K562 (cell line): ENCODE data around the gene RTF2. TPM values are rescaled to one million over a fixed set of nuclear protein-coding genes. Genes with fewer than 3 reads are reported as not detected.

Source experiments
- ARID2 ChIP-seq: fragments of 450-650 bp; IDR thresholded peaks from 2 replicates; pipeline ENCODE4 v1.6.1; 2017; ENCODE audit warnings: antibody characterized with exemption, mild to moderate bottlenecking
- CBFA2T2 ChIP-seq: fragments of 450-650 bp; conservative IDR thresholded peaks from 2 replicates; pipeline ENCODE4 v1.6.1; 2017; ENCODE audit warnings: mild to moderate bottlenecking
- CBFB ChIP-seq: sonication (generic); formaldehyde crosslinking; IDR thresholded peaks from 2 replicates; pipeline ENCODE4 v1.4.0; 2020; ENCODE audit warnings: mild to moderate bottlenecking, missing genetic modification reagents
- CHCHD3 ChIP-seq: fragments of 250-450 bp; sonication (Bioruptor Pico); IDR thresholded peaks from 2 replicates; pipeline ENCODE4 v2.1.2; 2022; ENCODE audit warnings: mild to moderate bottlenecking
- DACH1 ChIP-seq: fragments of 450-650 bp; IDR thresholded peaks from 2 replicates; pipeline ENCODE4 v1.6.1; 2018; ENCODE audit not compliant: partially characterized antibody
- E2F4 ChIP-seq: sonication (generic); formaldehyde crosslinking; IDR thresholded peaks from 2 replicates; pipeline ENCODE4 v1.8.0; 2022; ENCODE audit warnings: mild to moderate bottlenecking, low read depth, missing genetic modification reagents
- ESRRA ChIP-seq: fragments of 450-650 bp; IDR thresholded peaks from 2 replicates; pipeline ENCODE4 v1.6.1; 2014; ENCODE audit warnings: low read depth, mild to moderate bottlenecking, moderate library complexity, borderline replicate concordance
- HMGN3 ChIP-seq: IDR thresholded peaks from 2 replicates; pipeline ENCODE4 v1.6.1; 2011; ENCODE audit warnings: borderline replicate concordance, low read depth, mild to moderate bottlenecking, mixed read lengths, low read length; ENCODE audit not compliant: insufficient read length; ENCODE audit errors: extremely low read depth
- KLF16 ChIP-seq: IDR thresholded peaks from 2 replicates; pipeline ENCODE4 v1.6.1; 2016; ENCODE audit warnings: antibody characterized with exemption
- MCM2 ChIP-seq: fragments of 450-650 bp; IDR thresholded peaks from 2 replicates; pipeline ENCODE4 v1.6.1; 2017; ENCODE audit warnings: low read depth, mild to moderate bottlenecking
- MTA1 ChIP-seq: fragments of 450-650 bp; IDR thresholded peaks from 2 replicates; pipeline ENCODE4 v1.6.1; 2017; ENCODE audit warnings: borderline replicate concordance
- NR2C2 ChIP-seq, 2 experiments: fragments of 200-800 bp in 1 of 2; sonication (Bioruptor generic) in 1 of 2; sonication (generic) in 1 of 2; formaldehyde crosslinking in 1 of 2; IDR thresholded peaks; 2 replicates each; pipeline versions ENCODE4 v1.6.1 to v1.8.0; 2016 to 2022; ENCODE audit warnings: mild to moderate bottlenecking in 1 of 2, missing compliant biosample characterization in 1 of 2, missing genetic modification characterization in 1 of 2, missing genetic modification reagents in 1 of 2
- OTX1 ChIP-seq: fragments of 450-650 bp; formaldehyde crosslinking; IDR thresholded peaks from 2 replicates; pipeline ENCODE4 v1.4.0; 2022; ENCODE audit warnings: mild to moderate bottlenecking
- SLC30A9 ChIP-seq: fragments of 250-450 bp; sonication (Bioruptor Pico); IDR thresholded peaks from 2 replicates; pipeline ENCODE4 v1.8.0; 2022; ENCODE audit warnings: mild to moderate bottlenecking, moderate library complexity
- SMARCB1 ChIP-seq: IDR thresholded peaks from 2 replicates; pipeline ENCODE4 v1.6.1; 2011; ENCODE audit warnings: improper control_type of control experiment, low read depth; ENCODE audit not compliant: insufficient read length
- SRSF1 ChIP-seq: fragments of 200-400 bp; formaldehyde crosslinking; IDR thresholded peaks from 2 replicates; pipeline ENCODE4 v1.6.1; 2017; ENCODE audit warnings: mild to moderate bottlenecking, low read depth, low read length, moderate library complexity
- TBL1XR1 ChIP-seq, 2 experiments: IDR thresholded peaks; 2 replicates each; pipeline ENCODE4 v1.6.1; 2012; ENCODE audit warnings: improper control_type of control experiment in 2 of 2, low read length in 2 of 2, mild to moderate bottlenecking in 1 of 2
- TOE1 ChIP-seq, 2 experiments: fragments of 450-650 bp in 1 of 2; sonication (generic) in 1 of 2; formaldehyde crosslinking in 1 of 2; IDR thresholded peaks; 2 replicates each; pipeline versions ENCODE4 v1.7.1 to v1.8.0; 2016 to 2022; ENCODE audit warnings: borderline replicate concordance in 2 of 2, mild to moderate bottlenecking in 2 of 2, antibody characterized with exemption in 1 of 2, inconsistent platforms in 1 of 2, low read depth in 1 of 2, missing genetic modification reagents in 1 of 2, moderate library complexity in 1 of 2
- U2AF1 ChIP-seq: fragments of 200-400 bp; formaldehyde crosslinking; optimal IDR thresholded peaks from 2 replicates; pipeline ENCODE3; 2017; ENCODE audit warnings: mild to moderate bottlenecking, low read depth, low read length, moderate library complexity
- VEZF1 ChIP-seq: fragments of 200-800 bp; sonication (Bioruptor generic); IDR thresholded peaks from 2 replicates; pipeline ENCODE4 v1.6.1; 2017; ENCODE audit warnings: missing genetic modification characterization, missing compliant biosample characterization
- ZBTB8A ChIP-seq: fragments of 450-650 bp; IDR thresholded peaks from 2 replicates; pipeline ENCODE4 v1.6.1; 2018; ENCODE audit warnings: mild to moderate bottlenecking, moderate library complexity; ENCODE audit not compliant: partially characterized antibody
- ZNF134 ChIP-seq: fragments of 250-450 bp; sonication (Bioruptor Pico); conservative IDR thresholded peaks from 2 replicates; pipeline ENCODE4 v1.4.0; 2020
- ZNF143 ChIP-seq: sonication (generic); formaldehyde crosslinking; IDR thresholded peaks from 2 replicates; pipeline ENCODE4 v1.9.0; 2022; ENCODE audit warnings: mild to moderate bottlenecking, missing genetic modification reagents
- ZNF174 ChIP-seq: fragments of 250-450 bp; sonication (Bioruptor Pico); IDR thresholded peaks from 2 replicates; pipeline ENCODE4 v1.4.0; 2020; ENCODE audit warnings: mild to moderate bottlenecking
- ZNF24 ChIP-seq: fragments of 450-650 bp; IDR thresholded peaks from 2 replicates; pipeline ENCODE4 v1.6.1; 2016
- ZNF431 ChIP-seq: sonication (generic); formaldehyde crosslinking; IDR thresholded peaks from 2 replicates; pipeline ENCODE4 v1.8.0; 2022; ENCODE audit warnings: mild to moderate bottlenecking, missing genetic modification reagents
- ZNF436 ChIP-seq: fragments of 250-450, 450-650 bp; sonication (Bioruptor Pico); formaldehyde crosslinking; IDR thresholded peaks from 2 replicates; pipeline ENCODE4 v1.7.0; 2020; ENCODE audit warnings: mild to moderate bottlenecking
- ZNF830 ChIP-seq: fragments of 250-450 bp; sonication (Bioruptor Pico); IDR thresholded peaks from 2 replicates; pipeline ENCODE4 v1.5.0; 2021; ENCODE audit warnings: mild to moderate bottlenecking
- ZSCAN32 ChIP-seq: fragments of 450-650 bp; formaldehyde crosslinking; IDR thresholded peaks from 2 replicates; pipeline ENCODE4 v1.4.0; 2020; ENCODE audit warnings: mild to moderate bottlenecking, moderate library complexity
- polyA plus RNA-seq, 8 experiments: library from polyadenylated mRNA; depleted of rRNA in 4 of 8; stranded (reverse) in 5 of 8; unstranded in 3 of 8; fragments of >200 nt; fragmentation: Nextera tagmentation in 2 of 8; fragmentation: Illumina TruSeq in 1 of 8; extraction: Ambion mirVana in 2 of 8; extraction: Trizol in 1 of 8; gene quantifications; 2 replicates each; pipeline versions ENCODE4 v1.2.1 to v1.2.3, GENCODE V29; 2011 to 2014; ENCODE audit warnings: inconsistent platforms in 1 of 8, missing spikeins in 1 of 8
- total RNA-seq, 7 experiments: library from RNA; depleted of rRNA in 6 of 7; stranded (reverse); fragments of >200 nt in 6 of 7; fragmentation: Illumina TruSeq in 2 of 7; extraction: Trizol in 2 of 7; gene quantifications; 2 replicates each; pipeline versions ENCODE4 v1.2.1 to v1.2.3, GENCODE V29; 2011 to 2021; ENCODE audit warnings: low replicate concordance in 1 of 7

Gene RTF2
- total and polyA plus RNA-seq, 9 of the 15 experiments (the other 6 are each of a cell fraction or from before 2014, with no cell fraction given) = 67.0 to 177 (median 84.9) TPM

GRCh38 chr20:56422076-56422823 is 46.2 kb upstream of the RTF2 start (continued):
- TF ChIP-seq VEZF1 (CRISPR knock-in tag) (0 out of 2 replicates have a peak, but pooled peaks have one; percentile 8), OTX1 (CRISPR knock-in tag) (no peak), ZNF830 (CRISPR knock-in tag) (no peak), SLC30A9 (CRISPR knock-in tag) (no peak), E2F4 (CRISPR knock-in tag) (no peak), ZSCAN32 (CRISPR knock-in tag) (no peak), KLF16 (peak; percentile 50; the same call in 1 of the 2 replicates), ZNF143 (no peak), CHCHD3 (CRISPR knock-in tag) (no peak), CBFA2T2 (peak; percentile 56; the same call in 1 of the 2 replicates), ZNF436 (no peak), ZNF174 (CRISPR knock-in tag) (no peak), ZNF134 (CRISPR knock-in tag) (no peak), MTA1 (no peak), NR2C2 (CRISPR knock-in tag; IDR thresholded peaks at IDR 0.05) (no peak), NR2C2 (tag; IDR thresholded peaks at IDR 0.05) (peak; percentile 89), U2AF1 (no peak), ZNF431 (CRISPR knock-in tag) (no peak), ARID2 (no peak), ESRRA (no peak), SRSF1 (no peak), MCM2 (no peak), DACH1 (no peak), TBL1XR1 (IDR thresholded peaks at IDR 0.05; ENCODE audit: low read length in 2 of 2) (0 out of 4 replicates have a peak, but pooled peaks of 1 of the 2 experiments have one; percentile 12), ZBTB8A (no peak), SMARCB1 (no peak), HMGN3 (no peak), TOE1 (IDR thresholded peaks at IDR 0.05; ENCODE audit: borderline replicate concordance) (no peak), TOE1 (CRISPR knock-in tag; IDR thresholded peaks at IDR 0.05; ENCODE audit: borderline replicate concordance, low read depth) (no peak), ZNF24 (no peak), CBFB (CRISPR knock-in tag) (no peak)
